HEK293 (cell line): ENCODE data around the gene PHACTR1.

ENCODE experiments used
- CTCF ChIA-PET: fragments of 350-600 bp; formaldehyde crosslinking; extraction: SDS; loops from one replicate; lab custom pipeline; 2021; ENCODE audit warnings: antibody characterized with exemption; lab: Yijun Ruan, JAX
- POLR2A ChIA-PET: fragments of 300-600 bp; formaldehyde crosslinking; extraction: SDS; loops from one replicate; lab custom pipeline; 2020; ENCODE audit warnings: antibody characterized with exemption, inconsistent platforms; lab: Yijun Ruan, JAX
- H3K27ac ChIP-seq: fragments of 200-500 bp; sonication (Bioruptor generic); 2 replicates; pipeline ENCODE4 v1.5.1; 2014; ENCODE audit warnings: low read depth, low read length, control low read depth, inconsistent platforms; ENCODE audit errors: extremely low read depth
- H3K36me3 ChIP-seq, 2 experiments: fragments of 200-500 bp in 1 of 2; sonication (Bioruptor generic) in 1 of 2; 1 replicate in 1 of 2; 2 replicates in 1 of 2; pipeline ENCODE4 v1.5.1; 2014 to 2017; ENCODE audit warnings: inconsistent platforms in 2 of 2, low read length in 2 of 2; ENCODE audit not compliant: control insufficient read depth in 2 of 2, insufficient read depth in 1 of 2
- H3K4me1 ChIP-seq: fragments of 200-500 bp; sonication (Bioruptor generic); 2 replicates; pipeline ENCODE4 v1.5.1; 2014; ENCODE audit warnings: mild to moderate bottlenecking, low read length, inconsistent platforms; ENCODE audit not compliant: control insufficient read depth, insufficient read depth
- H3K4me3 ChIP-seq: 2 replicates; pipeline ENCODE4 v1.5.1; 2011; ENCODE audit warnings: low read depth, mild to moderate bottlenecking, control low read depth, low read length, moderate library complexity
- H3K9me3 ChIP-seq: fragments of 200-500 bp; sonication (Bioruptor generic); 2 replicates; pipeline ENCODE4 v1.5.1; 2014; ENCODE audit warnings: low read depth, low read length, inconsistent platforms; ENCODE audit not compliant: control insufficient read depth, insufficient read depth
- EGR2 ChIP-seq: fragments of 450-650 bp; formaldehyde crosslinking; IDR thresholded peaks from 2 replicates; pipeline ENCODE4 v1.5.1; 2016; ENCODE audit warnings: low read depth, missing biosample characterization, missing genetic modification characterization
- YY2 ChIP-seq: fragments of 450-650 bp; formaldehyde crosslinking; IDR thresholded peaks from 2 replicates; pipeline ENCODE4 v1.5.1; 2016; ENCODE audit warnings: missing biosample characterization, missing genetic modification characterization
- ZBTB21 ChIP-seq: fragments of 450-650 bp; formaldehyde crosslinking; IDR thresholded peaks from 2 replicates; pipeline ENCODE4 v1.5.1; 2017; ENCODE audit warnings: missing biosample characterization, missing genetic modification characterization
- ZBTB48 ChIP-seq: fragments of 450-650 bp; formaldehyde crosslinking; IDR thresholded peaks from 2 replicates; pipeline ENCODE4 v1.5.1; 2016; ENCODE audit warnings: missing biosample characterization, missing genetic modification characterization
- ZBTB8A ChIP-seq: fragments of 450-650 bp; formaldehyde crosslinking; IDR thresholded peaks from 2 replicates; pipeline ENCODE4 v1.5.1; 2016; ENCODE audit warnings: missing biosample characterization, missing genetic modification characterization
- ZNF341 ChIP-seq: fragments of 450-650 bp; formaldehyde crosslinking; IDR thresholded peaks from 2 replicates; pipeline ENCODE4; 2016; ENCODE audit warnings: low read depth, missing biosample characterization, missing genetic modification characterization
- ZNF596 ChIP-seq: fragments of 450-650 bp; IDR thresholded peaks from 2 replicates; pipeline ENCODE4 v1.5.0; 2018; ENCODE audit warnings: missing biosample characterization, mild to moderate bottlenecking, missing genetic modification characterization, moderate library complexity
- ZNF843 ChIP-seq: fragments of 450-650 bp; formaldehyde crosslinking; IDR thresholded peaks from 2 replicates; pipeline ENCODE4 v1.5.1; 2016; ENCODE audit warnings: missing biosample characterization, missing genetic modification characterization
- TF ChIP-seq, protein P1 (sequence below): fragments of 450-650 bp; formaldehyde crosslinking; IDR thresholded peaks from 2 replicates; pipeline ENCODE4 v1.5.1; 2016; ENCODE audit warnings: missing biosample characterization, missing genetic modification characterization
- TF ChIP-seq, protein P2 (sequence below): fragments of 450-650 bp; formaldehyde crosslinking; IDR thresholded peaks from 2 replicates; pipeline ENCODE4 v1.5.1; 2017; ENCODE audit warnings: missing biosample characterization, missing genetic modification characterization
- TF ChIP-seq, protein P3 (sequence below): fragments of 450-650 bp; formaldehyde crosslinking; IDR thresholded peaks from 2 replicates; pipeline ENCODE4 v1.5.1; 2016; ENCODE audit warnings: missing biosample characterization, missing genetic modification characterization
- TF ChIP-seq, protein P4 (sequence below): fragments of 450-650 bp; formaldehyde crosslinking; IDR thresholded peaks from 2 replicates; pipeline ENCODE4 v1.5.1; 2016; ENCODE audit warnings: missing biosample characterization, missing genetic modification characterization
- TF ChIP-seq, protein P5 (sequence below): fragments of 450-650 bp; formaldehyde crosslinking; conservative IDR thresholded peaks from 2 replicates; pipeline ENCODE4 v1.5.1; 2016; ENCODE audit warnings: low read depth, missing biosample characterization, missing genetic modification characterization

PHACTR1 gene

DNA sequence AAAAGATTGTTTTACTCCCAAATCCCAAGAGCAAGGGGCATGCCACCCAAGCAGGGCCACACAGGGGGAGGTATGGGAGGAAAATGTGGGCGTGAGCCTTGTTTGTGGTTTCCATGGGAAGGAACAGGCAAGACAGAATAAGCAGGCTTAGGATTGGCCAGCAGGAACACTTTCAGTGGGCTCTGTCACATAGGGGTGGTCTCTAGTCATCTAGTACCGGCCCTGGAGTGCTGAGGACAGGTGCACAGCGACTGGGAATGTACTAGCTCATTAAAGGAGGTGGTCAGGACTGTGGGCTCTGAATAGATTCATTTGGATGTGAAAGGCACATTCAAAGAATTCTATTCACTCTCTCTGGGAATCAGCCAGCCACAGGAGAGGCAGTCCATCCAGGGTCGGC lies 436.2 kb downstream of the PHACTR1 start:
- no peaks in the 10 kb centered on the region for H3K9me3 ChIP-seq
- no peak overlapping the region for H3K4me3 ChIP-seq
- no peaks in the 10 kb centered on the region for H3K4me1 ChIP-seq
- H3K36me3 ChIP-seq = no peaks in the 10 kb centered on the region
- ChIA-PET POLR2A (no interaction called here), CTCF (no interaction called here)
- no peak overlapping the region for H3K27ac ChIP-seq
- TF ChIP-seq ZNF843 (tag by site-specific recombination) (no peak), EGR2 (tag by site-specific recombination) (peak; percentile 21; the same call in 1 of the 2 replicates)
- TF ChIP-seq, protein P1, sequence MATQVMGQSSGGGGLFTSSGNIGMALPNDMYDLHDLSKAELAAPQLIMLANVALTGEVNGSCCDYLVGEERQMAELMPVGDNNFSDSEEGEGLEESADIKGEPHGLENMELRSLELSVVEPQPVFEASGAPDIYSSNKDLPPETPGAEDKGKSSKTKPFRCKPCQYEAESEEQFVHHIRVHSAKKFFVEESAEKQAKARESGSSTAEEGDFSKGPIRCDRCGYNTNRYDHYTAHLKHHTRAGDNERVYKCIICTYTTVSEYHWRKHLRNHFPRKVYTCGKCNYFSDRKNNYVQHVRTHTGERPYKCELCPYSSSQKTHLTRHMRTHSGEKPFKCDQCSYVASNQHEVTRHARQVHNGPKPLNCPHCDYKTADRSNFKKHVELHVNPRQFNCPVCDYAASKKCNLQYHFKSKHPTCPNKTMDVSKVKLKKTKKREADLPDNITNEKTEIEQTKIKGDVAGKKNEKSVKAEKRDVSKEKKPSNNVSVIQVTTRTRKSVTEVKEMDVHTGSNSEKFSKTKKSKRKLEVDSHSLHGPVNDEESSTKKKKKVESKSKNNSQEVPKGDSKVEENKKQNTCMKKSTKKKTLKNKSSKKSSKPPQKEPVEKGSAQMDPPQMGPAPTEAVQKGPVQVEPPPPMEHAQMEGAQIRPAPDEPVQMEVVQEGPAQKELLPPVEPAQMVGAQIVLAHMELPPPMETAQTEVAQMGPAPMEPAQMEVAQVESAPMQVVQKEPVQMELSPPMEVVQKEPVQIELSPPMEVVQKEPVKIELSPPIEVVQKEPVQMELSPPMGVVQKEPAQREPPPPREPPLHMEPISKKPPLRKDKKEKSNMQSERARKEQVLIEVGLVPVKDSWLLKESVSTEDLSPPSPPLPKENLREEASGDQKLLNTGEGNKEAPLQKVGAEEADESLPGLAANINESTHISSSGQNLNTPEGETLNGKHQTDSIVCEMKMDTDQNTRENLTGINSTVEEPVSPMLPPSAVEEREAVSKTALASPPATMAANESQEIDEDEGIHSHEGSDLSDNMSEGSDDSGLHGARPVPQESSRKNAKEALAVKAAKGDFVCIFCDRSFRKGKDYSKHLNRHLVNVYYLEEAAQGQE (tag by site-specific recombination) = no peak
- TF ChIP-seq, protein P2, sequence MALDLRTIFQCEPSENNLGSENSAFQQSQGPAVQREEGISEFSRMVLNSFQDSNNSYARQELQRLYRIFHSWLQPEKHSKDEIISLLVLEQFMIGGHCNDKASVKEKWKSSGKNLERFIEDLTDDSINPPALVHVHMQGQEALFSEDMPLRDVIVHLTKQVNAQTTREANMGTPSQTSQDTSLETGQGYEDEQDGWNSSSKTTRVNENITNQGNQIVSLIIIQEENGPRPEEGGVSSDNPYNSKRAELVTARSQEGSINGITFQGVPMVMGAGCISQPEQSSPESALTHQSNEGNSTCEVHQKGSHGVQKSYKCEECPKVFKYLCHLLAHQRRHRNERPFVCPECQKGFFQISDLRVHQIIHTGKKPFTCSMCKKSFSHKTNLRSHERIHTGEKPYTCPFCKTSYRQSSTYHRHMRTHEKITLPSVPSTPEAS = no peak

DNA sequence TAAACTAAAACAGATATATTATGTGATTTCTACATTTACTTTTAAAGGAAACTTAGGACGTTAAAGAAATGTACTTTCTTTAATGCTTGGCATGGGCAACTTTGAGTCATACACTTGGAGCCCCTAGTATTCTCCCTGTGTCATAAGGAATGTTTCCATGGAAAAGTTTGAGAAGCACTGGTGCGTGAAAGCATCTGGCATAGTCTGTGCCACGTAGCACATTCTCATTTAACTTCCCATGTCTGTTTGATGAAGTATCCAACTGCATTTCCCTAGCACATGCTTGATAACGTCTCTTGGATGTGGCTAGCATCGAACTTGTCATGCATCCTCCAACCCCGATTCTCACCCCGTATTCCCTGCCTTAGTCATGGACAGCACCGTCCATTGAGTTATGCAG lies 439.8 kb downstream of the PHACTR1 start:
- H3K36me3 ChIP-seq = no peaks in the 10 kb centered on the region
- no peaks in the 10 kb centered on the region for H3K9me3 ChIP-seq
- H3K4me3 ChIP-seq = no peak overlapping the region
- H3K27ac ChIP-seq = no peak overlapping the region
- CTCF ChIA-PET = interaction anchor here (0.6 to 1.1 kb wide), 2 partner anchors 8 to 506 kb away, joined by 3 to 4 read pairs; no protein-coding TSS in a partner anchor
- POLR2A ChIA-PET = interaction anchor here (0.7 kb wide), 1 partner anchor 91 kb away, joined by 5 read pairs; no protein-coding TSS in a partner anchor
- no peaks in the 10 kb centered on the region for H3K4me1 ChIP-seq
- TF ChIP-seq ZNF596 (tag by site-specific recombination) (no peak), ZNF341 (no peak), ZBTB48 (tag by site-specific recombination) (no peak), ZBTB21 (tag by site-specific recombination) (no peak), ZBTB8A (tag by site-specific recombination) (no peak), YY2 (tag by site-specific recombination) (no peak)
- TF ChIP-seq, protein P3, sequence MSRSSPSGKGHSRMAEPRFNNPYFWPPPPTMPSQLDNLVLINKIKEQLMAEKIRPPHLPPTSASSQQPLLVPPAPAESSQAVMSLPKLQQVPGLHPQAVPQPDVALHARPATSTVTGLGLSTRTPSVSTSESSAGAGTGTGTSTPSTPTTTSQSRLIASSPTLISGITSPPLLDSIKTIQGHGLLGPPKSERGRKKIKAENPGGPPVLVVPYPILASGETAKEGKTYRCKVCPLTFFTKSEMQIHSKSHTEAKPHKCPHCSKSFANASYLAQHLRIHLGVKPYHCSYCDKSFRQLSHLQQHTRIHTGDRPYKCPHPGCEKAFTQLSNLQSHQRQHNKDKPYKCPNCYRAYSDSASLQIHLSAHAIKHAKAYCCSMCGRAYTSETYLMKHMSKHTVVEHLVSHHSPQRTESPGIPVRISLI (tag by site-specific recombination) = no peak
- TF ChIP-seq, all 188 proteins: peak for 0

DNA sequence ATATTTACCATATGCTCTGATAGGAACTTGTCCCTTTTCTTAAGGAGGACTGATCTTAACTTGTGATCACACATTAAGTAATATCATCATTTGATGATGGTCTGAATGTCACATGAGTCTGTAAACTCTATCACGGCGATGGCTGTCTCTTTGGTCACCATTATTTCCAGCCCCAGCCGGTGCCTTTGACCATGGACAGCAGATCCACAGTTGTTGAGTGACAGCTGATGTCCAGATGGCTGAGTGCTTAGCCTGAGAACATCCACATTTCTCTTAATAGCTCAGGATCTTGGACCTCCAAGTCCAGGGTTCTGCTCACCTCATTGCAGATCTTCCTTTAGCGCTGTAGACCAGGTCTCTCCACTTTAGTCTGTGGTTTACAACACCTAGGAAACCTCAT lies 440.7 kb downstream of the PHACTR1 start:
- Histone ChIP-seq H3K4me1 (no peaks in the 10 kb centered on the region), H3K36me3 (no peaks in the 10 kb centered on the region), H3K4me3 (no peak overlapping the region), H3K9me3 (no peaks in the 10 kb centered on the region), H3K27ac (no peak overlapping the region)
- ChIA-PET POLR2A (no interaction called here), CTCF (interaction anchor here (1.1 kb wide), 1 partner anchor 9 kb away, joined by 4 read pairs; no protein-coding TSS in a partner anchor)
- TF ChIP-seq, protein P4, sequence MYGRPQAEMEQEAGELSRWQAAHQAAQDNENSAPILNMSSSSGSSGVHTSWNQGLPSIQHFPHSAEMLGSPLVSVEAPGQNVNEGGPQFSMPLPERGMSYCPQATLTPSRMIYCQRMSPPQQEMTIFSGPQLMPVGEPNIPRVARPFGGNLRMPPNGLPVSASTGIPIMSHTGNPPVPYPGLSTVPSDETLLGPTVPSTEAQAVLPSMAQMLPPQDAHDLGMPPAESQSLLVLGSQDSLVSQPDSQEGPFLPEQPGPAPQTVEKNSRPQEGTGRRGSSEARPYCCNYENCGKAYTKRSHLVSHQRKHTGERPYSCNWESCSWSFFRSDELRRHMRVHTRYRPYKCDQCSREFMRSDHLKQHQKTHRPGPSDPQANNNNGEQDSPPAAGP (tag by site-specific recombination) = no peak
- TF ChIP-seq, protein P1 (tag by site-specific recombination) = 0 out of 2 replicates have a peak, but pooled peaks have one; percentile 49
- TF ChIP-seq, protein P5, sequence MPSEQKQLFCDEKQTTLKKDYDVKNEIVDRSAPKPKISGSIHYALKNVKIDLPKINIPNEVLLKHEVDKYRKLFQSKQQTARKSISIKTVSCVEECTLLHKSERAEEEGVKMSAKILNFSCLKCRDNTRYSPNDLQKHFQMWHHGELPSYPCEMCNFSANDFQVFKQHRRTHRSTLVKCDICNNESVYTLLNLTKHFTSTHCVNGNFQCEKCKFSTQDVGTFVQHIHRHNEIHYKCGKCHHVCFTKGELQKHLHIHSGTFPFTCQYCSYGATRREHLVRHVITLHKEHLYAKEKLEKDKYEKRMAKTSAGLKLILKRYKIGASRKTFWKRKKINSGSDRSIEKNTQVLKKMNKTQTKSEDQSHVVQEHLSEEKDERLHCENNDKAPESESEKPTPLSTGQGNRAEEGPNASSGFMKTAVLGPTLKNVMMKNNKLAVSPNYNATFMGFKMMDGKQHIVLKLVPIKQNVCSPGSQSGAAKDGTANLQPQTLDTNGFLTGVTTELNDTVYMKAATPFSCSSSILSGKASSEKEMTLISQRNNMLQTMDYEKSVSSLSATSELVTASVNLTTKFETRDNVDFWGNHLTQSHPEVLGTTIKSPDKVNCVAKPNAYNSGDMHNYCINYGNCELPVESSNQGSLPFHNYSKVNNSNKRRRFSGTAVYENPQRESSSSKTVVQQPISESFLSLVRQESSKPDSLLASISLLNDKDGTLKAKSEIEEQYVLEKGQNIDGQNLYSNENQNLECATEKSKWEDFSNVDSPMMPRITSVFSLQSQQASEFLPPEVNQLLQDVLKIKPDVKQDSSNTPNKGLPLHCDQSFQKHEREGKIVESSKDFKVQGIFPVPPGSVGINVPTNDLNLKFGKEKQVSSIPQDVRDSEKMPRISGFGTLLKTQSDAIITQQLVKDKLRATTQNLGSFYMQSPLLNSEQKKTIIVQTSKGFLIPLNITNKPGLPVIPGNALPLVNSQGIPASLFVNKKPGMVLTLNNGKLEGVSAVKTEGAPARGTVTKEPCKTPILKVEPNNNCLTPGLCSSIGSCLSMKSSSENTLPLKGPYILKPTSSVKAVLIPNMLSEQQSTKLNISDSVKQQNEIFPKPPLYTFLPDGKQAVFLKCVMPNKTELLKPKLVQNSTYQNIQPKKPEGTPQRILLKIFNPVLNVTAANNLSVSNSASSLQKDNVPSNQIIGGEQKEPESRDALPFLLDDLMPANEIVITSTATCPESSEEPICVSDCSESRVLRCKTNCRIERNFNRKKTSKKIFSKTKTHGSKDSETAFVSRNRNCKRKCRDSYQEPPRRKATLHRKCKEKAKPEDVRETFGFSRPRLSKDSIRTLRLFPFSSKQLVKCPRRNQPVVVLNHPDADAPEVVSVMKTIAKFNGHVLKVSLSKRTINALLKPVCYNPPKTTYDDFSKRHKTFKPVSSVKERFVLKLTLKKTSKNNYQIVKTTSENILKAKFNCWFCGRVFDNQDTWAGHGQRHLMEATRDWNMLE = no peak
